Measurements from ENCODE around the gene FARP2. TPM values are rescaled to one million over a fixed set of nuclear protein-coding genes. Genes with fewer than 3 reads are reported as not detected.
A peak's percentile ranks its signal among the peaks of the same experiment; 100 is the strongest.

Gene FARP2
- total and polyA plus RNA-seq, 4 donors: 9.9 to 49.7 (median 27.4) TPM

- no peak for ATAC-seq (ENCODE audit: insufficient read depth, low FRiP score)
- Histone ChIP-seq H3K36me3 (ENCODE audit: control insufficient read depth in 4 of 4, insufficient read depth in 4 of 4, low read length in 4 of 4) (peaks cover 29 to 71% (median 51%) of the 10 kb centered on the region in 4 donors), H3K9ac (ENCODE audit: insufficient read depth in 1 of 2, low read length in 2 of 2) (peak overlapping the region in 1 of 2 donors; percentile 4), H3K4me1 (ENCODE audit: control insufficient read depth in 5 of 5, insufficient read depth in 5 of 5, low read length in 5 of 5) (peaks cover 0 to 2% (median 0%) of the 10 kb centered on the region in 5 donors), H3K27ac (ENCODE audit: low read depth in 1 of 2, low read length in 1 of 2) (no peak overlapping the region), H3K4me3 (no peak overlapping the region), H3K9me3 (ENCODE audit: control insufficient read depth in 4 of 4, insufficient read depth in 3 of 4, low read length in 3 of 4) (no peaks in the 10 kb centered on the region), H3K27me3 (ENCODE audit: control insufficient read depth in 3 of 3, insufficient read depth in 3 of 3, low read length in 2 of 3) (no peaks in the 10 kb centered on the region)
- WGBS, 2 donors: 46 to 50% methylated on average over 8 of the region's 8 CpGs
- TF ChIP-seq CTCF (IDR thresholded peaks at IDR 0.05; ENCODE audit: control extremely low read depth, extremely low read depth): no peak
- DNase-seq: no peak
Observed at GRCh38 chr2:241339839-241340630, 16.1 kb upstream of the FARP2 start.

- no peak overlapping the region for H3K4me3 ChIP-seq
- no peak for TF ChIP-seq CTCF (IDR thresholded peaks at IDR 0.05; ENCODE audit: control extremely low read depth, extremely low read depth)
- peak overlapping the region in 1 of 2 donors; percentile 13 for H3K9ac ChIP-seq (ENCODE audit: insufficient read depth in 1 of 2, low read length in 2 of 2)
- ATAC-seq (ENCODE audit: insufficient read depth, low FRiP score): peak; percentile 12
- 33 to 64% methylated on average over 3 of the region's 3 CpGs for WGBS, 2 donors
- no peak for DNase-seq
- peak overlapping the region in 1 of 2 donors; percentile 48 for H3K27ac ChIP-seq (ENCODE audit: low read depth in 1 of 2, low read length in 1 of 2)
- no peaks in the 10 kb centered on the region for H3K9me3 ChIP-seq (ENCODE audit: control insufficient read depth in 4 of 4, insufficient read depth in 3 of 4, low read length in 3 of 4)
- H3K27me3 ChIP-seq (ENCODE audit: control insufficient read depth in 3 of 3, insufficient read depth in 3 of 3, low read length in 2 of 3): no peaks in the 10 kb centered on the region
- H3K36me3 ChIP-seq (ENCODE audit: control insufficient read depth in 4 of 4, insufficient read depth in 4 of 4, low read length in 4 of 4): peaks cover 31 to 75% (median 55%) of the 10 kb centered on the region in 4 donors
- peaks cover 0 to 2% (median 0%) of the 10 kb centered on the region in 5 donors for H3K4me1 ChIP-seq (ENCODE audit: control insufficient read depth in 5 of 5, insufficient read depth in 5 of 5, low read length in 5 of 5)
Observed at GRCh38 chr2:241340631-241341163, 15.4 kb upstream of the FARP2 start.

GRCh38 chr2:241344925-241345651 lies 11.0 kb upstream of the FARP2 start:
- Histone ChIP-seq H3K9me3 (ENCODE audit: control insufficient read depth in 4 of 4, insufficient read depth in 3 of 4, low read length in 3 of 4) (no peaks in the 10 kb centered on the region), H3K36me3 (ENCODE audit: control insufficient read depth in 4 of 4, insufficient read depth in 4 of 4, low read length in 4 of 4) (peaks cover 37 to 70% (median 57%) of the 10 kb centered on the region in 4 donors), H3K27ac (ENCODE audit: low read depth in 1 of 2, low read length in 1 of 2) (no peak overlapping the region), H3K4me3 (no peak overlapping the region), H3K27me3 (ENCODE audit: control insufficient read depth in 3 of 3, insufficient read depth in 3 of 3, low read length in 2 of 3) (no peaks in the 10 kb centered on the region), H3K9ac (ENCODE audit: insufficient read depth in 1 of 2, low read length in 2 of 2) (no peak overlapping the region), H3K4me1 (ENCODE audit: control insufficient read depth in 5 of 5, insufficient read depth in 5 of 5, low read length in 5 of 5) (peaks cover 0 to 2% (median 0%) of the 10 kb centered on the region in 5 donors)
- DNase-seq: no peak
- ATAC-seq (ENCODE audit: insufficient read depth, low FRiP score): peak; percentile 49
- 79% methylated on average over 9 of the region's 9 CpGs for WGBS, 2 donors
- TF ChIP-seq CTCF (IDR thresholded peaks at IDR 0.05; ENCODE audit: control extremely low read depth, extremely low read depth): no peak

Measured in lung (tissue), 12 donors.